Subcutaneous abdominal adipose tissue (tissue), 5 donors: ENCODE data around the gene CAMKK2.
"Not testable (repeated sequence)": the region's sequence is repeated elsewhere in the genome, so short reads cannot be mapped to it uniquely, and the experiment has no call there.

ENCODE experiments used
- H3K27ac ChIP-seq: one replicate; pipeline ENCODE4 v1.7.0; 2013; ENCODE audit warnings: low read depth, mild to moderate bottlenecking, inconsistent platforms, low read length, moderate library complexity
- H3K27me3 ChIP-seq, 5 donors: one replicate each; pipeline ENCODE4 v1.7.0; 2013; ENCODE audit warnings: low read length in 5 of 5, inconsistent platforms in 1 of 5; ENCODE audit not compliant: control insufficient read depth in 5 of 5, insufficient read depth in 4 of 5
- H3K36me3 ChIP-seq, 5 donors: one replicate each; pipeline ENCODE4 v1.7.0; 2013; ENCODE audit warnings: low read length in 5 of 5; ENCODE audit not compliant: control insufficient read depth in 5 of 5, insufficient read depth in 5 of 5
- H3K4me1 ChIP-seq, 5 donors: one replicate each; pipeline ENCODE4 v1.7.0; 2013; ENCODE audit warnings: low read length in 5 of 5, mild to moderate bottlenecking in 3 of 5, moderate library complexity in 1 of 5; ENCODE audit not compliant: control insufficient read depth in 5 of 5, insufficient read depth in 5 of 5
- H3K4me3 ChIP-seq, 5 donors: one replicate each; pipeline ENCODE4 v1.7.0; 2013; ENCODE audit warnings: low read length in 5 of 5, low read depth in 1 of 5
- H3K9ac ChIP-seq, 5 donors: one replicate each; pipeline ENCODE4 v1.7.0; 2013; ENCODE audit warnings: low read length in 5 of 5, mild to moderate bottlenecking in 4 of 5, moderate library complexity in 3 of 5
- H3K9me3 ChIP-seq, 5 donors: one replicate each; pipeline ENCODE4 v1.7.0; 2013; ENCODE audit warnings: low read length in 5 of 5; ENCODE audit not compliant: control insufficient read depth in 5 of 5
- donor health status: healthy.
- donor health status: healthy.
- donor health status: healthy.
- donor health status: healthy.
- donor health status: healthy.

CAMKK2 gene

GRCh38 chr12:121209624-121210572 lies 86.6 kb downstream of the CAMKK2 start, which contains the start of gene P2RX4:
Gene P2RX4 (plus strand): TSS chr12:121210129. CDS start chr12:121210165, 36 bp downstream.
- no peaks in the 10 kb centered on the region for H3K27me3 ChIP-seq
- H3K9me3 ChIP-seq, result no peaks in the 10 kb centered on the region
- H3K27ac ChIP-seq, result peak within 1 kb of the TSS; percentile 72
- H3K4me1 ChIP-seq, result peaks cover 2 to 31% (median 18%) of the 10 kb centered on the region in 5 donors
- no peaks in the 10 kb centered on the region for H3K36me3 ChIP-seq
- peak within 1 kb of the TSS; percentile 16 to 79 (median 77) for H3K9ac ChIP-seq
- H3K4me3 ChIP-seq, result peak within 1 kb of the TSS; percentile 74 to 86 (median 78)

GRCh38 chr12:121209221-121209620 lies 87.3 kb downstream of the CAMKK2 start:
- H3K4me1 ChIP-seq, result peaks cover 0 to 25% (median 13%) of the 10 kb centered on the region in 5 donors
- H3K9me3 ChIP-seq, result no peaks in the 10 kb centered on the region
- H3K27ac ChIP-seq, result peak overlapping the region; percentile 72
- H3K9ac ChIP-seq, result peak overlapping the region in 1 of 5 donors; percentile 62
- H3K36me3 ChIP-seq, result no peaks in the 10 kb centered on the region
- peak overlapping the region; percentile 35 to 86 (median 78) for H3K4me3 ChIP-seq
- no peaks in the 10 kb centered on the region for H3K27me3 ChIP-seq

- H3K27ac ChIP-seq, H3K9me3 ChIP-seq, H3K4me3 ChIP-seq, H3K9ac ChIP-seq, H3K27me3 ChIP-seq, H3K36me3 ChIP-seq: not testable (repeated sequence)
- peaks cover 0 to 19% (median 13%) of the 10 kb centered on the region in 5 donors for H3K4me1 ChIP-seq
Measured at GRCh38 chr12:121208571-121208970, 87.9 kb downstream of the CAMKK2 start.

GRCh38 chr12:121205491-121205890 lies 91.0 kb downstream of the CAMKK2 start:
- H3K36me3 ChIP-seq, result no peaks in the 10 kb centered on the region
- no peaks in the 10 kb centered on the region for H3K9me3 ChIP-seq
- no peak overlapping the region for H3K9ac ChIP-seq
- H3K4me3 ChIP-seq, result no peak overlapping the region
- H3K27me3 ChIP-seq, result no peaks in the 10 kb centered on the region
- H3K4me1 ChIP-seq, result peaks cover 0 to 8% (median 6%) of the 10 kb centered on the region in 5 donors
- H3K27ac ChIP-seq, result no peak overlapping the region

- Histone ChIP-seq H3K4me1 (peaks cover 0 to 3% (median 0%) of the 10 kb centered on the region in 5 donors), H3K9me3 (no peaks in the 10 kb centered on the region), H3K4me3 (no peak overlapping the region), H3K27me3 (no peaks in the 10 kb centered on the region), H3K9ac (no peak overlapping the region), H3K36me3 (no peaks in the 10 kb centered on the region), H3K27ac (no peak overlapping the region)
Measured at GRCh38 chr12:121203482-121203881, 93.0 kb downstream of the CAMKK2 start.

GRCh38 chr12:121202407-121203355 lies 93.8 kb downstream of the CAMKK2 start:
- Histone ChIP-seq H3K4me3 (no peak overlapping the region), H3K27me3 (no peaks in the 10 kb centered on the region), H3K36me3 (no peaks in the 10 kb centered on the region), H3K9ac (no peak overlapping the region), H3K9me3 (no peaks in the 10 kb centered on the region), H3K4me1 (peaks cover 0 to 3% (median 0%) of the 10 kb centered on the region in 5 donors), H3K27ac (no peak overlapping the region)

GRCh38 chr12:121201140-121201539 lies 95.4 kb downstream of the CAMKK2 start:
- H3K36me3 ChIP-seq, H3K4me3 ChIP-seq, H3K9me3 ChIP-seq, H3K9ac ChIP-seq, H3K27ac ChIP-seq, H3K4me1 ChIP-seq, H3K27me3 ChIP-seq: not testable (repeated sequence)

- Histone ChIP-seq H3K9ac (no peak overlapping the region), H3K36me3 (no peaks in the 10 kb centered on the region), H3K4me1 (peaks cover 0 to 4% (median 0%) of the 10 kb centered on the region in 5 donors), H3K27me3 (peaks cover 0 to 3% (median 0%) of the 10 kb centered on the region in 5 donors), H3K9me3 (no peaks in the 10 kb centered on the region), H3K27ac (no peak overlapping the region), H3K4me3 (no peak overlapping the region)
Measured at GRCh38 chr12:121198949-121199348, 97.6 kb downstream of the CAMKK2 start.

GRCh38 chr12:121196902-121197301 lies 99.6 kb downstream of the CAMKK2 start:
- Histone ChIP-seq H3K27ac (no peak overlapping the region), H3K4me3 (no peak overlapping the region), H3K4me1 (peaks cover 0 to 6% (median under 1%) of the 10 kb centered on the region in 5 donors), H3K9ac (no peak overlapping the region), H3K9me3 (no peaks in the 10 kb centered on the region), H3K27me3 (peaks cover 0 to 3% (median 0%) of the 10 kb centered on the region in 5 donors), H3K36me3 (no peaks in the 10 kb centered on the region)
